GM12874 (cell line): Measurements from ENCODE around the gene HS6ST1.

ENCODE experiments used
- CTCF ChIP-seq: IDR thresholded peaks from 2 replicates; pipeline ENCODE4 v1.5.1; 2011; ENCODE audit warnings: low read depth, mild to moderate bottlenecking, control low read depth, low read length, moderate library complexity; ENCODE audit not compliant: insufficient read depth

HS6ST1 gene

GRCh38 chr2:128301021-128301420, 17.6 kb downstream of the HS6ST1 start:
- no peak for TF ChIP-seq CTCF

GRCh38 chr2:128300151-128301020, 18.3 kb downstream of the HS6ST1 start:
- no peak for TF ChIP-seq CTCF

- no peak for TF ChIP-seq CTCF
Observed at GRCh38 chr2:128299628-128300027, 19.0 kb downstream of the HS6ST1 start.

GRCh38 chr2:128298846-128299507, 19.7 kb downstream of the HS6ST1 start:
- TF ChIP-seq CTCF, result no peak

GRCh38 chr2:128298286-128298685, 20.4 kb downstream of the HS6ST1 start:
- TF ChIP-seq CTCF, result no peak

- no peak for TF ChIP-seq CTCF
Observed at GRCh38 chr2:128293870-128294455, 24.7 kb downstream of the HS6ST1 start.

- no peak for TF ChIP-seq CTCF
Observed at GRCh38 chr2:128293426-128293755, 25.3 kb downstream of the HS6ST1 start.
